Lower lobe of right lung (tissue), 2 donors: ENCODE data around the gene WNT9B. TPM values are rescaled to one million over a fixed set of nuclear protein-coding genes. Genes with fewer than 3 reads are reported as not detected.
A peak's percentile ranks its signal among the peaks of the same experiment; 100 is the strongest.
"Not testable (repeated sequence)": the region's sequence is repeated elsewhere in the genome, so short reads cannot be mapped to it uniquely, and the experiment has no call there.

Source experiments
- ATAC-seq, 2 donors: fragments of 200-7000 bp; cut with Tn5 transposase; one replicate each; pipeline ENCODE4 v1.9.1; 2020 to 2022; ENCODE audit warnings: mild to moderate bottlenecking in 2 of 2, moderate library complexity in 2 of 2
- DNase-seq: peaks from one replicate; pipeline ENCODE4 v3.0.0-alpha.2; 2020
- H3K27ac ChIP-seq: fragments of 200-600 bp; one replicate; pipeline ENCODE4 v1.8.0; 2022
- H3K27me3 ChIP-seq: fragments of 200-600 bp; one replicate; pipeline ENCODE4 v1.8.0; 2022; ENCODE audit warnings: low read depth
- H3K36me3 ChIP-seq: fragments of 200-600 bp; one replicate; pipeline ENCODE4 v1.8.0; 2022; ENCODE audit warnings: mild to moderate bottlenecking
- H3K4me1 ChIP-seq: fragments of 200-600 bp; one replicate; pipeline ENCODE4 v1.8.0; 2022
- H3K4me3 ChIP-seq: fragments of 200-600 bp; one replicate; pipeline ENCODE4 v1.8.0; 2022; ENCODE audit warnings: mild to moderate bottlenecking
- H3K9me3 ChIP-seq: fragments of 200-600 bp; one replicate; pipeline ENCODE4 v1.8.0; 2022
- intact Hi-C: fragments of 100-400 bp; cut with DNase I; formaldehyde crosslinking; loops from one replicate; pipeline ENCODE4 v1.11.0; 2022
- total RNA-seq: library from RNA; stranded (reverse); fragmentation: NEBNext Ultra II Directional; extraction: Animal tissue kit (Norgen Biotek cat#: 25700); gene quantifications from one replicate; pipeline ENCODE4 v1.2.1, GENCODE V29; 2021
- TF ChIP-seq, protein P1 (sequence below): fragments of 200-600 bp; IDR thresholded peaks from one replicate; pipeline ENCODE4 v1.8.0; 2022; ENCODE audit warnings: antibody characterized with exemption, mild to moderate bottlenecking
- donor health status: DM: no; HTN: yes; CAD: no; lungs with severe emphysema.

WNT9B gene
- total RNA-seq, 1 donor from 2014 or later: 0.80 TPM

DNA sequence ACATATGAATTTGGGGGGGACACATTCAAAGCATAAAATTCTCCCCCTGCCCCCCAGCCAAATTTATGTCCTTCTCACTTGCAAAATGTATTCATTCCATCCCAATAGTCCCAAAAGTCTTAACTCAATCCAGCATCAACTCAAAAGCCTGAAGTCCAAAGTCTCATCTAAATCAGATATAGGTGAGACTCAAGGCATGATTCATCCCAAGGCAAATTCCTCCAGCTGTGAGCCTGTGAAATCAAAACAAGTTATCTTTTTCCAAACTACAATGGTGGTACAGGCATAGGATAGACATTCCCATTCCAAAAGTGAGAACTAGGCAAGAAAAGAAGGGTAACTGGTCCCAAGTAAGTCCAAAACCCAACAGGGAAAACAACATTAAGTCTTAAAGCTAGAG lies 65.7 kb downstream of the WNT9B start:
- no peaks in the 10 kb centered on the region for H3K36me3 ChIP-seq
- no peaks in the 10 kb centered on the region for H3K27me3 ChIP-seq
- no peak overlapping the region for H3K27ac ChIP-seq
- TF ChIP-seq, protein P1, sequence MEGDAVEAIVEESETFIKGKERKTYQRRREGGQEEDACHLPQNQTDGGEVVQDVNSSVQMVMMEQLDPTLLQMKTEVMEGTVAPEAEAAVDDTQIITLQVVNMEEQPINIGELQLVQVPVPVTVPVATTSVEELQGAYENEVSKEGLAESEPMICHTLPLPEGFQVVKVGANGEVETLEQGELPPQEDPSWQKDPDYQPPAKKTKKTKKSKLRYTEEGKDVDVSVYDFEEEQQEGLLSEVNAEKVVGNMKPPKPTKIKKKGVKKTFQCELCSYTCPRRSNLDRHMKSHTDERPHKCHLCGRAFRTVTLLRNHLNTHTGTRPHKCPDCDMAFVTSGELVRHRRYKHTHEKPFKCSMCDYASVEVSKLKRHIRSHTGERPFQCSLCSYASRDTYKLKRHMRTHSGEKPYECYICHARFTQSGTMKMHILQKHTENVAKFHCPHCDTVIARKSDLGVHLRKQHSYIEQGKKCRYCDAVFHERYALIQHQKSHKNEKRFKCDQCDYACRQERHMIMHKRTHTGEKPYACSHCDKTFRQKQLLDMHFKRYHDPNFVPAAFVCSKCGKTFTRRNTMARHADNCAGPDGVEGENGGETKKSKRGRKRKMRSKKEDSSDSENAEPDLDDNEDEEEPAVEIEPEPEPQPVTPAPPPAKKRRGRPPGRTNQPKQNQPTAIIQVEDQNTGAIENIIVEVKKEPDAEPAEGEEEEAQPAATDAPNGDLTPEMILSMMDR: no peak
- no peaks in the 10 kb centered on the region for H3K9me3 ChIP-seq
- intact Hi-C loops: no loop called here
- DNase-seq: no peak
- no peaks in the 10 kb centered on the region for H3K4me1 ChIP-seq
- H3K4me3 ChIP-seq: no peak overlapping the region
- no peak for ATAC-seq

DNA sequence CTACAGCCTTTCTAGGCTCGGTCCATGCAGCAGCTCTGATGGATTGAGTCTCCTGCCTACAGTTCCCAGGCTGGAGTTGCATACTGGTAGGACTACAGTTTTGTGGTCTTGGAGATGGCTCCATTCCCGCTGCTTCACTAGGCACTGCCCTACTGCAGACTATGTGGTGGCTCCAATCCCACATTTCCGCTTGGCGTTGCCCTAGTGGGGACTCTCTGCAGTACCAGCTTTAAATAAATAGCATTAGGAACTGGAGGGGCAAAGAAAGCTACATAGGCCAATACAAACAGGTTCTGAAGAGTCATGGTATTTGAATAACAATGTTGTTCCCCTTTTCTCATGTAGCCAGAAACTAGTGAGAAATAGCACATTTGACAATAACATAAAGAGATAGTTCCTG lies 66.1 kb downstream of the WNT9B start:
- Histone ChIP-seq H3K4me3 (no peak overlapping the region), H3K4me1 (no peaks in the 10 kb centered on the region)
- intact Hi-C loops: no loop called here

DNA sequence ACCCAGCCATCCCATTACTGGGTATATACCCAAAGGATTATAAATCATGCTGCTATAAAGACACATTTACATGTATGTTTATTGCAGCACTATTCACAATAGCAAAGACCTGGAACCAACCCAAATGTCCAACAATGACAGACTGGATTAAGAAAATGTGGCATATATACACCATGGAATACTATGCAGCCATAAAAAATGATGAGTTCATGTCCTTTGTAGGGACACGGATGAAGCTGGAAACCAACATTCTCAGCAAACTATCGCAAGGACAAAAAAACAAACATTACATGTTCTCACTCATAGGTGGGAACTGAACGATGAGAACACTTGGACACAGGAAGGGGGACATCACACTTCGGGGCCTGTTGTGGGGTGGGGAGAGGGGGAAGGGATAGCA lies 70.6 kb downstream of the WNT9B start:
- H3K27me3 ChIP-seq, H3K9me3 ChIP-seq, ATAC-seq, H3K36me3 ChIP-seq, H3K27ac ChIP-seq, intact Hi-C loops, DNase-seq: not testable (repeated sequence)
- peaks cover 32% of the 10 kb centered on the region for H3K4me1 ChIP-seq
- H3K4me3 ChIP-seq: peak overlapping the region; percentile 96

More for the DNA sequence above, 66.1 kb downstream of the WNT9B start:
- ATAC-seq (no peak), DNase-seq (no peak)
- H3K9me3 ChIP-seq: no peaks in the 10 kb centered on the region
- H3K27me3 ChIP-seq: no peaks in the 10 kb centered on the region
- no peaks in the 10 kb centered on the region for H3K36me3 ChIP-seq
- H3K27ac ChIP-seq: no peak overlapping the region
- TF ChIP-seq, protein P1: no peak

DNA sequence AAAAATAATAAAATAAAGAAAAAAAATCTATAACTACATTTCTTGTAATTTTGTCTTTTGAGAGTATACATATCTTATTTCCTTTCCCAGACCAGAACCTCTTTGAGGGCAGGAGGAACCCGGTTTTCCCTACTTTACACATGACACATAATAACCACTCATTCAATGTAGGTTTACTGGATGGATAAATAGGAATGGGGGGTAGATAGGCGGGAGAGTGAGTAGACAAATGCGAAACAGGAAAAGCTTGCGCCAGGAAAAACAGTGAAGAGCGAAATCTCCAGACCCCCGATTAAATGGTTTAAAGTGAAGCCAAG lies 71.1 kb downstream of the WNT9B start:
- no peaks in the 10 kb centered on the region for H3K36me3 ChIP-seq
- peak overlapping the region; percentile 96 for H3K4me3 ChIP-seq
- TF ChIP-seq, protein P1: no peak
- ATAC-seq (peak; percentile 3 to 46), DNase-seq (no peak)
- peak overlapping the region; percentile 95 for H3K27ac ChIP-seq
- H3K4me1 ChIP-seq: peaks cover 37% of the 10 kb centered on the region
- H3K27me3 ChIP-seq: no peaks in the 10 kb centered on the region
- no peaks in the 10 kb centered on the region for H3K9me3 ChIP-seq
- intact Hi-C loops: no loop called here

DNA sequence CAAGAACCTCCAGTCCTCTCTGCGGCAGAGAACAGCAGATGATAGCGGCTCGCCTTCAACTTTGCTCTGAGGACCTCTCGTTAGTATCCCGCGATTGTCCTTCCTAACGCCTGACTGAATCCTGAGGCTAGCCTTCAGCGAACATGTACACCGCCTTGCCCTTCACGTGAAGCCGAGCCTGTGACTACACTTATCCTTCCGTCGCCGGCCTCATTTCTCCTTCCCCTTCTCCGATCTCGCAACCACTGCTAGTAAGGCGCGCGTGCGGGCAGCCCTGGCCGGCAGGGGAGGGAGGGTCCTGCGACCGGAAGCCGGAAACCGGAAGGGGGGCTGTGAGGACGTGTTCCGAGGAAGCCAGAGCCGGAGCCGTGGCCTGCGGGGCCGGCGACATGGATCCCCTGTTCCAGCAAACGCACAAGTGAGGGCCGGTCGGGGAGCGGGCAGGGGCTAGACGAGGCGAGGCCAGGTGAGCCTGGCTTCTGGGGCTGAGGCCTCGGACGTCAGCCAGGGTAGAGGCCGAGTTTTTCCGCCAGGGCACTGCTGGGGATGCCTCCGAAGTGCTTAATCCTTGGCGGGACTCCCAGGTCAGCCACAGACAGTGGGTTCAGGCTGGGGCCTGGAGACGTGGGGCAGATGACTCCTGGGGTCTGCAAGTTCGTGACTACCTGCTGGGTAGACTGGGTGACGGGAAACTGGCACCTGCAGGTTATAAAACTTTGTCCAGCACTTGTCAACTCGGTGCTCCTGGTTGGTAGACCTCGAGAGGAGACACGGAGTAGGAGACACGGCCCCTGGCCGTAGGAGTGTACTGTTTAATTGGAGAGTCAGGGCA lies 71.6 kb downstream of the WNT9B start, which contains the start of gene GOSR2:
Gene GOSR2, plus strand, starts transcription at position 357 of the 832 bp plus-strand sequence. Its CDS starts 33 bp downstream, at position 390.
- Histone ChIP-seq H3K36me3 (no peaks in the 10 kb centered on the region), H3K4me1 (peaks cover 43% of the 10 kb centered on the region), H3K9me3 (no peaks in the 10 kb centered on the region), H3K27ac (peak within 1 kb of the TSS; percentile 95), H3K27me3 (no peaks in the 10 kb centered on the region), H3K4me3 (peak within 1 kb of the TSS; percentile 96)
- TF ChIP-seq, protein P1: no peak
- peak; percentile 98 to 99 for ATAC-seq
- DNase-seq: peak; percentile 92
- intact Hi-C loops: no loop called here

DNA sequence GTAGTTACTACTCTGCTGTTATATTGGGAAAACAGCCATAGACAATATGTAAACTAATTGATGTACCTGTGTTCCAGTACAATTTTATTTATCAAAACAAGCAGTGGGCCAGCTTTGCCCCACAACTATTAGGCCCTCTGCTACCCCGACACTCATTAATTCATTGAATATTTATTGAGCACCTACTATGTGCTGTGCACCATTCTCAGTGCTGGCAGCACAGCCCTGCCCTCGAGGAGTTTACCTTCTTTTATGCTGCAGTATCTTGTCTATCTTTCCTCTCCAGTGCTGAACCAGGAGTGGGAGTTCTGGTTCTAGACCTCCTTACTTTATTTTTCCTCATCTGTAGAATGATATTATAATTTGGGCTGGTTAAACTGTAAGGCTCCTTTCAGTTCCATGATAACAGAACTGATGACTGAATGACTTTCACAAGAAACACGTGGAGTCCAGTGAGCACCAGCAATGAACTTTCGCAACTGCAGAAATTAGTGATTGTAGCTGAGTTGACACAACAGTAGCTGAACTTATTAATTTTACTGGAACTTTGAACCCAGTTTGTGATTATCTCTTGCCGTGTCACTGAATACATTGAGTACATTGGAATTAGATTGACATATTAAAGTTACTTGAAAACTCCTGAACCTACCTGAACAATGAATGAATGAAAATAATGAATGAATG lies 73.9 kb downstream of the WNT9B start:
- TF ChIP-seq, protein P1: no peak
- Histone ChIP-seq H3K4me1 (peaks cover 59% of the 10 kb centered on the region), H3K36me3 (peaks cover 13% of the 10 kb centered on the region), H3K9me3 (no peaks in the 10 kb centered on the region), H3K27ac (no peak overlapping the region), H3K4me3 (no peak overlapping the region), H3K27me3 (no peaks in the 10 kb centered on the region)
- intact Hi-C loops: no loop called here
- no peak for DNase-seq
- ATAC-seq: no peak
